GM19372 (cell line): ENCODE measurements around the gene TRAF3IP3.

Experiments used
- ATAC-seq: cut with Tn5 transposase; IDR thresholded peaks from one replicate; pipeline ENCODE4 v1.9.1; 2021; ENCODE audit warnings: mild to moderate bottlenecking, low read depth, moderate library complexity; ENCODE audit not compliant: unreplicated experiment

Gene TRAF3IP3

GRCh38 chr1:209755926-209756614 is at the start of gene TRAF3IP3:
Gene TRAF3IP3, plus strand, starts transcription at chr1:209756053. Its CDS starts 3,987 bp downstream, at chr1:209760040.
- peak; percentile 74 for ATAC-seq

DNA sequence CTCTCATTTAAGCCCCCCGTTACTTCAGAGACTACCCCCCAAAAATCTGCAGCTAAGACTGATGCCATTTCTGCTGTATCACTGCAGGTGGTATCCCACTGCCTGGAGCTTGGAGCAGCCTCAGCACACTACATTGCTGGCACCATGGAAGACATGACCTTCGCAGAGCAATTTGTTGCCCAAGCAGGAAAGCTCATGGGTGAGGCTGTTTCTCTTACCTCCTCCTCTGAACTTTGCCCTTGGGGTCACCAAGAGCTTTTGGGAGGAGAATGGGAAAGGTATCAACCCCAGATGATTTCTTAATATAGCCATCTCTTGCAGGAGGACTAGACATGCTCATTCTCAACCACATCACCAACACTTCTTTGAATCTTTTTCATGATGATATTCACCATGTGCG is 49.2 kb upstream of the TRAF3IP3 start:
- ATAC-seq, result no peak

DNA sequence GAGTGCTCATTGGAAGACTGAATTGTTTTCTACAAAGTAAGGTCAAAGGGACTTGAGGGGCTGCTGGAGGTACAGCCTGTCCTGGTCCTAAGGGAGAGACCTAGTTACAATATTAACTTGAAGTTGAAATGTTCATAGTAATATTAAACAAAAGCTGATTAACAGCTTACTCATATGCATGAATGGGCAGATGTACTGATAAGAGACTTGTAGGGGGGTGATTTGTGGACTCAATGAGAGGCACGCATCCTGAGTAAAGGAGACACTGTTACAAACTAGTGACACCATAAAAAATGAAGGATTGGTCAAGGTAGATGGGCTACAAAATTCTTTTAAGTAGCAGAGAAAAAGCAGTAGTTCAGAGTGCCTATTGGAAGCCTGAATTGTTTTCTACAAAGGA is 48.5 kb upstream of the TRAF3IP3 start:
- no peak for ATAC-seq

GRCh38 chr1:209708297-209708696 is 47.6 kb upstream of the TRAF3IP3 start:
- ATAC-seq, result no peak

DNA sequence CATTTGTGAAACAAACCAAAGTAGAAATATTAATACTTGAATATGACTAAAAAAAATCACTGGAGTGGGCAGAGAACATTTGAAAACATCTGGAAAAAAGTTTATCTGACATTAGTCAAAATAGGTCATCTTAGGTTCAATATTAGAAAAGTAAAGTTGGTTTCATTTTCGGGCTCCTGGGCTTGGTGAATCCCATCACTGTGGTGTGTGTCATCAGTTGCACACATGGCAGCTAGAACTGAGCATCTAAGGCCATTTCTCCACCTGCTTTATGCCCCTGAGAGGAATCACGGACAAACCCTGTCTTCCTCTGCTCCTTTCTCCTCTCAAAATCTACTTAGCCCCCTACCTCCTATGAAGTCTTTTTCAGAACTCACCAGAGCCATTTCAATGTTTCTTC is 45.8 kb upstream of the TRAF3IP3 start:
- ATAC-seq, result peak; percentile 59

DNA sequence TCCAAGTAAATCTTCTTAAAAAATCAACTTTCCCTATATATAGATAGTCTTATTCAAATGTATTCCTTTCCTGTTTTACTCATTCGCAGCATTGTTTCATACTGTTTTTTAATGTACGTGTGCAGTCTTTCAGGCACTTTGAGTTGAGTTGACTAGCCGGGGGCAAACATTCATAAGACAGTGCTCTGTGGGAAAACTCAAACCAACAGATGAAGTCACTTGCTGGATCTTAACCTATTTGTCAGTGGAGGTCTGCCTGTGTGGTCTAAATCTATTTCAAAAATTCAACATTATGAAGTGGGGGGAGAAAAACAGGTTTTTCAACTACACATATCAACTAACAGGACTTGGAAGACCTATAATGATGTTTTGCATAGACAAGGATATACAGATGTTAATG is 45.0 kb upstream of the TRAF3IP3 start:
- no peak for ATAC-seq

GRCh38 chr1:209714338-209714737 is 41.5 kb upstream of the TRAF3IP3 start:
- no peak for ATAC-seq

DNA sequence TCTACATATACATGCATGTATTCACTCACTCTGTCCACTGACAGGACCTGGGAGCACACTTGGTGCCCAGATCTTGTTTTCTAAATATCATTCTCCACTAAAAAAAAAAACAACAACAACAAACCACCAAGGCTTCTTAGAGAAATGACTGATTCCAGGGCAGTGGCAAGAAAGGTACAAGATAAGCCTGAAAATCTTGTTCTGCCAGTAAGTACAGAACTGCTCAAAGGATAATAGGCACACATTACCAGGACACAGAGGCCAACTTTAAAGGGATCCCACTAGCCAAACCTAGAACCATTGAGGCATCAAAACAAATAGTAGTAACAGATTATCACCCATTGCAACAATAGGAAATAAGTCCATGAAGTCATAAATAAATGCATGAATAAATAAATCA is 40.5 kb upstream of the TRAF3IP3 start:
- ATAC-seq, result no peak

- no peak for ATAC-seq
Observed at GRCh38 chr1:209717818-209718217, 38.0 kb upstream of the TRAF3IP3 start.

DNA sequence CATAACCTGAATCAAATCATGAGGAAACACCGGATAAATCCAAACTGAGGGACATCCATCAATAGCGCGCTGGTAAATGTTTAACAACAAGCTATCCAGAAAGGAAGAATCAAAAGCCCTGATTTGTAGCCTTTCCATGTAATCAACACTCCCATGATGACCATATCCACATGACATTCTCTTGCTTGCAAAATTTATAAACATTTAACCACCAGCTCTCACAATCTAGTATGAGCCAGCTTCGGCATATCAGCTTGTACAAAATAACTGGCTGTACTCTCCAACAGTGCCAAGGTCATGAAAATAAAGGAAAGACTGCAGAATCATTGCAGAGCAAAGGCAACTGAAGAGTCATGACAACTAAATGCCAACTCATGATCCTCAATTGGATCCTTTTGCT is 35.5 kb upstream of the TRAF3IP3 start:
- no peak for ATAC-seq

- no peak for ATAC-seq
Observed at GRCh38 chr1:209720826-209721225, 35.0 kb upstream of the TRAF3IP3 start.

GRCh38 chr1:209721323-209721722 is 34.5 kb upstream of the TRAF3IP3 start:
- ATAC-seq, result no peak

- no peak for ATAC-seq
Observed at GRCh38 chr1:209723265-209723664, 32.6 kb upstream of the TRAF3IP3 start.

DNA sequence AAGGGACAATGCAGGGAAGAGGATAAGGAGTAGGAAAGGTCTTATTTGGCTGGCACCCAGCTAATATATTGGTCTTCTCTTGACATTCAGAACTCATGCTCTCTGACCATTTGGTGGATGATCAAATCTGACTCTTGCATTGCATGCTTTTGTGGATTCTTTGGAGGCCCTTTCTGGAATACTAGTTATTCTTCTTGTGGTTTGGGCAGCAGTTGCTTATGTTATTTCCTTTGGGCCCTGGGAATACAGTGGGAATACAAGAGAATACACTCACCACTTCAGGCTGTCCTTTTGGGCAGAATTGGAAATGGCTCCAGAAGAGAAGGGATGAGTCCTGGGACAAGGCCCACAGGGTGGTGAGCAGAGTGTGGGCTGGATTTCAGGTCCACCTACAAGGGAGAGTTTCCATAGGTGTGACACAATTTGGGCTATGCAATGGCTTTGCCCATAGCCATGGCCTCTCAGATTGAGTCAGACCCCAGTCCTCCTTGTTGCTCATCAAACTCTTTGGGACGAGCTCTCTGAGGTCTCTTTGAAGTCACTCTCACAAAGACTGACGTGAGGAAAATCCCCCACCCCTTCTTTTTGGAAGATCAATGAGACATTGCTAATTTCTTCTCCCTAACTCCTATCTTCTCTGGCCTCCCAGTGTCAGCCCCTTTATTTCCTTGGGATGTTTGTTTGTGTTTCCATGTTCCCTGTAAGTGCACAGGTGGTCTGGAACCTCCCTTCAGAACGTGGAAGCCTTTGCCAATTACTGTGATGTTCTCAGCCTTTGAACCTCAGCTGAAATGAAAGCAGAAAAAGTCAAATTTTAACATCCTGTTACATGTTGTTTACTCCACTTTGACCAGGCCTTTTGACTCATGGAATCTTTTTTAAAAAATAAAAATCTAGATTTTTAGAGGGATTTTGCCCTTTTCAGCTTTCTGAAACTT is 31.8 kb upstream of the TRAF3IP3 start:
- ATAC-seq, result no peak

GRCh38 chr1:209727286-209727685 is 28.6 kb upstream of the TRAF3IP3 start:
- ATAC-seq, result no peak

GRCh38 chr1:209727785-209728184 is 28.1 kb upstream of the TRAF3IP3 start:
- no peak for ATAC-seq

GRCh38 chr1:209728466-209728865 is 27.4 kb upstream of the TRAF3IP3 start:
- ATAC-seq, result no peak

DNA sequence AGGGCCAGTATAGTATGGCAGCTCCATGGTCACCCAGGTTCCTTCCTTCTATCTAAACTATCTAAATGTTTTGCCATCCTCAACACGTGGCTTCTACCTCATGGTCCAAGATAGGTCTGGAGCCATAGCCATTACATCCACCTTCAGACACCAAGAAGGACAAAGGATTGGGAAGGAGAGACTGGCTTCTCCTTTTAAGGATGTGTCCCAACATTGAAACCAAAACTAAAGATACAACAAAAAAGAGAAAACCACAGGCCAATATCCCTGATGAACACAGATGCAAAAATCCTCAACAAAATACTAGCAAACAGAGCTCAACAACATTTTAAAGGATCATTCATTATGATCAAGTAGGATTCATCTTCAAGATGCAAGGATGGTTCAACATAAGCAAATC is 26.4 kb upstream of the TRAF3IP3 start:
- no peak for ATAC-seq

- ATAC-seq, result no peak
Observed at GRCh38 chr1:209732725-209733124, 23.1 kb upstream of the TRAF3IP3 start.

GRCh38 chr1:209733409-209734192 is 22.3 kb upstream of the TRAF3IP3 start:
- ATAC-seq, result no peak
